ENCODE measurements around the gene SLC41A1. TPM values are rescaled to one million over a fixed set of nuclear protein-coding genes. Genes with fewer than 3 reads are reported as not detected.

Gene SLC41A1
- total and polyA plus RNA-seq, 9 of the 15 experiments (the other 6 are each of a cell fraction or from before 2014, with no cell fraction given): 4.1 to 29.3 (median 11.4) TPM

- TF ChIP-seq NR2C2 (CRISPR knock-in tag; IDR thresholded peaks at IDR 0.05) (no peak; the same call in 1 of the 2 replicates), NR2C2 (tag; IDR thresholded peaks at IDR 0.05) (peak; percentile 76; the same call in 1 of the 2 replicates), FOXO4 (CRISPR knock-in tag; IDR thresholded peaks at IDR 0.05) (no peak), POLR2A (conservative IDR thresholded peaks at IDR 0.05) (peak; percentile 54; the same call in 1 of the 2 replicates), CLOCK (CRISPR knock-in tag; IDR thresholded peaks at IDR 0.05; ENCODE audit: borderline replicate concordance) (no peak), KAT8 (IDR thresholded peaks at IDR 0.05; ENCODE audit: low read depth) (no peak), NR2F6 (CRISPR knock-in tag; IDR thresholded peaks at IDR 0.05) (0 out of 2 replicates have a peak, but pooled peaks have one; percentile 58), HLTF (IDR thresholded peaks at IDR 0.05) (no peak)
Observed at GRCh38 chr1:205748403-205749233, 64.4 kb downstream of the SLC41A1 start (continued).

Data from K562 (cell line).